ENCODE data around the gene PTP4A2.

PTP4A2 gene

GRCh38 chr1:31883357-31883942 lies 54.7 kb downstream of the PTP4A2 start:
- DNase-seq: no peak

GRCh38 chr1:31881688-31882000 lies 56.5 kb downstream of the PTP4A2 start:
- DNase-seq: no peak

GRCh38 chr1:31880957-31881687 lies 57.0 kb downstream of the PTP4A2 start:
- no peak for DNase-seq

GRCh38 chr1:31879981-31880608 lies 58.1 kb downstream of the PTP4A2 start:
- no peak for DNase-seq

- DNase-seq: no peak
Observed at GRCh38 chr1:31878058-31878457, 60.1 kb downstream of the PTP4A2 start.

GRCh38 chr1:31877544-31877943 lies 60.6 kb downstream of the PTP4A2 start:
- DNase-seq: no peak

- DNase-seq: no peak
Observed at GRCh38 chr1:31875636-31876236, 62.4 kb downstream of the PTP4A2 start.

DNA sequence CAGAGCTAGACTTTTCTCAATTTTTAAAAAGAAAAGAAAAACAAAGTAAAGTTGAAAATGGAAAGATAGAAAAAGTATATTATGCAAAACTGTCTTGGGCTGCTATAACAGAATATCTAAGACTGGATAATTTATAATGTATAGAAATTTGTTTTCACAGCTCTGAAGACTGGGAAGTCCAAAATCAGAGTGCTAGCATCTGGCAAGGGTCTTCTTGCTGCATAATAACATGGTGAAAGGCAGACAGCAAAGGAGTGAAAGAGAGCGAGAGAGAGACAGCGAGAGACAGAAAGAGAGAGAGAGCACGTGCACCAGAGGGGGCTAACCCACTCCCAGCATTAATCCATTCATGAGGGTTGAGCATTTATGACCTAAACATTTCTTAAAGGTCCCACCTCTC lies 63.2 kb downstream of the PTP4A2 start:
- no peak for DNase-seq

GRCh38 chr1:31872658-31873636 lies 65.2 kb downstream of the PTP4A2 start:
- no peak for DNase-seq

DNA sequence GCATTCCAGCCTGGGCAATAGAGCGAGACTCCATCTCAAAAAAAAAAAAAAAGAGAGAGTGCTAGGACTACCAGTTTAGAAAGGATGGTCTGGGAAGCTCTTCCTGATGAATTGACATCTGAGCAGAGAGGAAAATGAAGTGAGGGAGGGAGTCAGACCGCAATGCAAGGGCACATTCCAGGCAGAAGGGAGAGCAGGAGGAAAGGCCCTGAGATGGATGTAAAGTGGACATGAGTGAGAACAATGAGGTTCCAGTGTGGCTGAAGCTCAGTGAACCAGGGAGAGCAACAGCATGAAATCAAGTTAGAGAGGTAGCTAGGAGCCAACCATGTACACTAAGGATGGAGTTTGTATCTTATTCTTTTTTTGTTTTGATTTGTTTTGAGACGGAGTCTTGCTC lies 66.5 kb downstream of the PTP4A2 start:
- no peak for DNase-seq

GRCh38 chr1:31870086-31870736 lies 68.0 kb downstream of the PTP4A2 start:
- no peak for DNase-seq

GRCh38 chr1:31869449-31869848 lies 68.7 kb downstream of the PTP4A2 start:
- DNase-seq: peak; percentile 42

DNA sequence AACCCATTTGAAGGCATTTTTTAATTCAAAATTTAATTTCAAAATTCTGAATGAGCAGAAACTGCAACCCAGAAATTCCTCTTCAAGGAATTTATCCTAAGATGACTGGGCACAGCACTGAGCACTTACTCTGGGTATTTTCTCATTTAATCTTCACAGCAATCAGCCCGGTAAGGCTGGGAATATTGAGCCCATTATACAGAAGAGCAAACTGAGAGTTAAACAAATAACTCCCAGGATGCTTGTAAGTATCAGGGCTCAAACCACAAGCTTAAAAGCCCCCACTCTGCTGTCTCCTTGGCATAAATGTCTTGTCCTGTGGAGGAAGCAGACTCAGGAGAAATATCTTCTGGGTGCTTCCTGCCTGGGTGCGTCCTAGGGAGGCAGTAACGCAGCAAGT lies 69.3 kb downstream of the PTP4A2 start:
- no peak for DNase-seq

DNA sequence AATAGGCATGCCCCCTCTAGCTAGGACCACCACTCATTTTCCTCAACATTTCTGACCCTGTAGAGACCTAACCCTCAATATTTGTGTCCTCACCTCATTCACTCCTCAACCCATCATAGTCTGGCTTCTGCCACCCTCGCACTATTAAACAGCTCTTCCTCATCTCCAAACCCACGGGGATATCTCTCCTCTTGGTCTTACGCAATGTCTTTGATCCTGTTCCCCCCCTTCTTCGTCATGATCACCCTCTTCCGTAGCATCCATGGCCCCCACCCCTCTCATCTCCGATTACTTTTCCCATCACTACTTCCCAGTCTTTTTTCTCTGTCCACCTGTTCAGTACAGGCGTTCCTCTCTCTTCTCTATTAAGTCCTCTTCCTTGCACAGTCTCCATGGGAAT lies 70.6 kb downstream of the PTP4A2 start:
- no peak for DNase-seq

DNA sequence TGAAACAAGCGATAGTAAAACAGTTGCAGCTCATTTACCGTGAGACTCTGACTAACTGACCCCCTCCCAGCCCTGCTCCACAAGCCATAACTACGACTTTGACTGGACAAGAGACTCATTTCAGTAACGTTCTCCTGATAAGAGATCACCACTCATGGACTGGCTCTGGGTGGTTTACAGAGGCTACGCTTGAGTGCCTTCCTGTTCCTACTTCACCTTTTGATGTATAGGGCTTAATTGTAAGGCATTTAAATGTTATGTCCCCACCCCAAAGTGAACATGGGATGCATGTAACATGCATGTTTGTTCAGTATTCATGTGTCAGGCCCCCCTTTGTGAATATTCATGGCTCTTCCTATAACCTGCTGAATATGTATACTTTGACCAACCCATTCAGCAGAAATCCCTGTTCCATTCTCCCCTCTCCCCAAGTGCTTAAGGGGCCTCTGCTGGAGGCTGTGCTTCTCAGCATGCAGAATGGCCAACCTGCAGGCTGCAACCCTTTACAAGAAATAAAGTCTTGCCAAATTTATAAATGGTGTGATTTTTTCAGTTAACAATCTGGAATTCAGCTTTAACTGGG lies 71.6 kb downstream of the PTP4A2 start:
- no peak for DNase-seq

DNA sequence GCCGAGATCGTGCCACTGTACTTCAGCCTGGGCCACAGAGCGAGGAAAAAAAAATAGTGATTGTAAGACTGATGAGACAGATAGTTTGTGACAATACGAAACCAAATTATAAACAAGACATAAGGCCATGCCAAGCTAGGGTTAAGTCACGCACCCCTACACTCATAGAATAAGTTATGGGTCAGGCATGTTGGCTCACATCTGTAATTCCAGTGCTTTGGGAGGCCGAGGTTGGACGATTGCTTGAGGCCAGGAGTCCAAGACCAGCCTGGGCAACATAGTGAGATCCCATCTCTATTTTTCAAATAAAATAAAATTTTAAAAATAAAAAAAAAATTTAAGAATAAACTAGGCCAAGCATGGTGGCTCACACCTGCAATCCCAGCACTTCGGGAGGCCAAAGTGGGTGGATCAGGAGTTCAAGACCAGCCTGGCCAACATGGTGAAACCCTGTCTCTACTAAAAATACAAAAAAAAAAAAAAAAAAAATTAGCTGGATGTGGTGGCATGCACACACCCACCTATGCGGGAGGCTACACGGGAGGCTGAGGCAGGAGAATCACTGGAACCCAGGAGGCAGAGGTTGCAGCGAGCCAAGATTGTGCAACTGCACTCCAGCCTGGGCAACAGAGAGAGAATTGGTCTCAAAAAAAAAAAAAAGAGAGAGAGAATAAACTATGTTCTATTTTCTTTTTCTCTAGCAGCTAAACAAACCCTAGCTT lies 72.3 kb downstream of the PTP4A2 start:
- DNase-seq: no peak

- DNase-seq: no peak
Observed at GRCh38 chr1:31862071-31862470, 76.1 kb downstream of the PTP4A2 start.

GRCh38 chr1:31861346-31861745 lies 76.8 kb downstream of the PTP4A2 start:
- DNase-seq: no peak

GRCh38 chr1:31860581-31860980 lies 77.6 kb downstream of the PTP4A2 start:
- no peak for DNase-seq

DNA sequence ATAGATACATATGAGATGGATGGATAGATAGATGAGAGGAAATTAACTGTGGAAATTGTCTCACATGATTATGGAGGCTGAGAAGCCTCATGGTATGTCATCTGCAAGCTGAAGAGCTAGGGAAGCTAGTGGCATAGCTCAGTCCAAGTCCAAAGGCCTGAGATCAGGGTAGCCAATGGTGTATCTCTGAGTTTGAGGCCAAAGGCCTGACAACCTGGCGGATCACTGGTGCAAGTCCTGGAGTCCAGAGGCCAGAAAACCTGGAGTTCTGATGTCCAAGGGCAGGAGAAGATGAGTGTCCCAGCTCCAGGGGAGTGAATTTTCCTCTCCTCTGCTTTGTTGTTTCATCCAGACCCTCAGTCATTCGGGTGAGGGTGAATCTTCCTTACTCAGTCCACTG lies 78.4 kb downstream of the PTP4A2 start:
- DNase-seq: no peak

DNA sequence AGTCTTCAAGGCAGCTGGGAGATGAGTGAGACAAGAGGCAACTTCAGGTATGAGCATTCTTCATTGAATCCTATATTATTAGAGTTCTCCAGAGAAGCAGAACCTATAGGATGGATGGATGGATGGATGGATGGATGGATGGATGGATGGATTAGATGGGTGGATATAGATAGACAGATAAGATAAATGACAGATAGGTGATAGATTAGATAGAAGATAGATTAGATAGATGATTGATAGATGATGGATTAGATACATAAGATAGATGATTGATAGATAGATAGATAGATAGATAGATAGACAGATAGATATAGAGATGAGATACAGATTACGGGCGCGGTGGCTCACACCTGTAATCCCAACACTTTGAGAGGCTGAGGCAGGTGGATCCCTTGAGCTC lies 79.1 kb downstream of the PTP4A2 start:
- DNase-seq: no peak

Data from suppressor macrophage treated with lipopolysaccharide for 4 hours (primary cell).